Measurements from ENCODE around the gene SGPL1. TPM values are rescaled to one million over a fixed set of nuclear protein-coding genes. Genes with fewer than 3 reads are reported as not detected.
A peak's percentile ranks its signal among the peaks of the same experiment; 100 is the strongest.
"Not testable (repeated sequence)": the region's sequence is repeated elsewhere in the genome, so short reads cannot be mapped to it uniquely, and the experiment has no call there.

The SGPL1 gene
- total RNA-seq, 1 donor from 2014 or later, result 42.6 TPM

DNA sequence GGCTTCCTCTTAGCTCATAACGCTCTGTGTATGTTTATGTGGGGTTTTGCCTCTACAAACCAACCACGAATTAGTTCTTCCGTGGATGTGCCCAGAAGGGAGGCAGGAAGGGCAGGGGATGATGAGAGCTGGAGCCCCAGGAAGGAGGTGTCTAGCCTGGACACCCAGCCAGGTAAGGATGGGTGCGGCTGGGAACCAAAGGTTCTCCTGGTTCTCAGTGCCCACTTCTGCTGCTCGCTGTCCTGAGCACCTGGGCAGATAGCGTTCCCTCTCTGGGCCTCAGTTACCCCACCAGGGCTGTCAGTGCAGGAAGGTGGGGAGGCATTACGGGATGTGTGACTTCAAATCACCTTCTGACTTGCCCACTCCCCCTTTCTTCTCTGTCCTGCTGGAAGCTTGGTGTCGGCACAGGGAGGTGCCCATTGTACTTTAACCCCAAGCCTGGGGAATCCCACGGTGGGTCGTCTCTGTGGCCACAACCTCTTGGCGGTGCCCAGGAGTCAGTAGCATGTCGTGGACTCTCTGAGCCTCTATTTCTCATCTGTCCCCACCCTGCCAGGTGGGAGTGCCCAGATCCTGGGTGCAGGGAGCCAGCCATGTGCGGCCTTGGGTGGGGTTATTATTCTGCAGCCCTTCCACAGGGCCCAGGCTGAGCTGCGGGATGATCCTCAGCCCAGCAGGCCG lies 91.3 kb downstream of the SGPL1 start:
- DNase-seq, result no peak

GRCh38 chr10:70907637-70908405 lies 92.1 kb downstream of the SGPL1 start:
- no peak for DNase-seq

- no peak for DNase-seq
These were observed 92.9 kb downstream of the SGPL1 start for GRCh38 chr10:70908406-70909296.

DNA sequence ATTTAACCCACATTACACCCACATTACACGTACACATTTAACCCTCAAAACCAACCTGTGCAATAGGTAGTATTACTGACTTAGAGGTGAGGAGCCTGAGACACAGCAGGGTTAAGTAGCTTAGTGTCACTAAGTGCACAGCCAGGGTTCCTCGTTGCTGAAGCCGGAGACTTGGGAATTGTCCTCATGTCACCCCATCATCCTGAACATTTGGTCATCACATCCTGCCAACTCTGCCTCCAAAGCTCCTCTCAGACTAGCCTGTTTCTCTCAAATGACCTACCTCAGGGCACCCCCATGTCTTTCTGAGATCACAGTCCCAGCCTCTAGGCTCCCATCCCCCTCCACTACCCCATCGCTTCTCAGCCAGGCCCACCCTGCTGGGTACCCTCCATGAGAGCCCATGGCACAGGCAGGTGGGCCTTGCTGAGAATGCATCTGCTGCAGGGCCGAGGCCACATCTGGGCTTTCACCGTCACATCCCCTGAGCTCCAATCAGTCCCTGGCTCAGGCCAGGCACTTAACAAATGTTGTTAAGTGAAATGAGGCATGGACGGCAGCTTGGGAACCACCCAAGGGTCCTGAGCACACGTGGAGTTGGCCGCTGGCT lies 93.7 kb downstream of the SGPL1 start:
- no peak for DNase-seq

- DNase-seq, result no peak
These were observed 95.0 kb downstream of the SGPL1 start for GRCh38 chr10:70910486-70911341.

- no peak for DNase-seq
These were observed 95.6 kb downstream of the SGPL1 start for GRCh38 chr10:70911386-70911785.

- no peak for DNase-seq
These were observed 96.8 kb downstream of the SGPL1 start for GRCh38 chr10:70912556-70912955.

DNA sequence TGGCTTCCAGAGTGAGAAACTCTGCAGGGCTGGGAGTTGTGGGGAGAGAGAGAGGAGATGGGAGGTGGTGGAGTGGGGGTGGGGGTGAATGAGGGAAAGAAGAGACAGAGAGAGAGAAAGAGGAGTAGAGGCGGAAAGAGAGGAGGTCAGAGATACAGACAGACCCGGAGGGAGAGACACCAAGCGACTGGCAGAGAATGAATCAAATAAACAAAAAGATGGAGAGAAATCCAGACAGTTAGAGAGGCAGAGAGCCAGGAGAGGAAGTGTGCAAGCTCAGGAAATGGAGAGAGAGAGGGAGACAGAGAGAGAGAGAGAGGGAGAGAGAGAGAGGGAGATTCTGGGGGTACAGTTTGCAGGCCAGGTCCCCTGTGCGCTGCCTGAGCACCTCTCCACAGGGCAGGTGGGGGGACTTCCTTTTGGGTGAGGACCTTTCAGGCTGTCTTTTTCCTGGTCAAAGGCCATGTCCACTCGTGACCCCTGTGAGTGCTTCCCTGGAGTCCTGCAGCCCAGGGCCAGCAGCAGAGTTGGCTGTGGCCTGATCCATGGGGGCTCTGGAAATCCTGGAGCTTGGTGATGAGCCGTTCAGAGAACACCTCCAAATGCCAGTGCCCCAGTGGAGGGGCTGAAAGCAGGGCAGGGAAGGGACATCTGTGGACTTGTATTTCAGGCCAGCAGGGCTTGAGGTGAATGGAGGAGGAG lies 97.6 kb downstream of the SGPL1 start:
- no peak for DNase-seq

DNA sequence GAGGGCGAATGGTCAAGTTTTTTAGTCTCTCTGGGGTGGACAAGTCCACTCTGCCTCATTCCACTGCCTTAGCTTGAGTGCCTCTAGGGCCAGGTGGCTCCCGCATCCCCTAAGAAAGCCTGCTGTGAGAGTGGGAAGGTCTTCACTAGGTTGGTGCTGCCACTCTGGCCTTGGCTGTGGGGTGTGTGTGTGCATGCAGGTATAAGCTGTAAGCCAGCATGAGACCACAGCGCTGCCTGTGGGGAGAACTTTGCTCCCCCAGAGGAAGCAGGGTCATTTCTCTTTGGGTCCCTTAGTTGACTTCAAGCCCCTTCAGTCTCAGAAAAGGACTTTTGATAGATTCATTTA lies 98.1 kb downstream of the SGPL1 start:
- no peak for DNase-seq

DNA sequence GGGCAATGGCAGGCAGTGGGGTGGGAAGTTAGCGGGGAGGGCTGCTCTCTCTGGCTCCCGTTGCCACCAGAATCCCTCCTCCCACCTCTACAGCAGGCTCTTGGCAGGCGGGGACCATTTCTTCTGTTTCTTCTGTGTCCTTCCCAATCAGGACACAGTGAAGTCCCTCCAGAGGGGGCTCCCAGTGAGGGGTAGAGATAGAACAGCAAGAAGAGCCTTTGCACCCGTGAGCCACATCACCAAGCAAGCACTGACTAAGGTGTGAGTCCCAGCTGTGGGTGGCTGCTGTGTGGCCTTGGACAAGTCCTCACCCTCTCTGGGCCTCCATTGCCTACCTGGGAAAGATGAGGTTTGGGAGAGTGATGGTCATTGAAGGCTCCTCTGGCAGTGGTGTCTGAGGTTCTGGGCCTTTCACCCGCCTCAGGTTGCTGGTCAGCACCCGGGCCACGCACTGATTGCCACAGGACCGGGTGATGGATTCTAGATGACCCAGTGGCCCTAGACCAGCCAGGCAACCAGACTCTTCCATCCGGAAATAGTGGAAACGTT lies 98.6 kb downstream of the SGPL1 start:
- no peak for DNase-seq

GRCh38 chr10:70915206-70915605 lies 99.5 kb downstream of the SGPL1 start:
- DNase-seq, result no peak

- no peak for DNase-seq
These were observed 100.1 kb downstream of the SGPL1 start for GRCh38 chr10:70915806-70916205.

DNA sequence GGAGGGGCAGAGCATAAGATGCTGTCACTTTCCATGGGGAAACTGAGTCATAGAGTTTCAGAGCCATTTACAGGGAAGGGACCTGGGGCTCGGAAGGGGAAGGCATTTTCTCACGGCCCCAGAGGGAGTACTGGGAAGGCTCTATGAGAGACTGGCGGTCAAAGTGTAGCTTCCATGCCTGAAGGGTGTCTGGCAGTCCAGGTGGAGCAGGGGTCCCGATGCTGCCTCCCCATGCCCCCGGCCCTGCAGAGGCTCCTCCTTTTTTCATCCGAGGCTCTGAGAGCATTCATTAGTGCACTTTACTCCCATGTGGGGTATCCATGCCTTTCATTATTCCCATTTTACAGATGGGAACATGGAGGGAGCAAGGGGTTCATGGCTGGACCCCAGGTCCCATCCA lies 100.5 kb downstream of the SGPL1 start:
- DNase-seq, result no peak

DNA sequence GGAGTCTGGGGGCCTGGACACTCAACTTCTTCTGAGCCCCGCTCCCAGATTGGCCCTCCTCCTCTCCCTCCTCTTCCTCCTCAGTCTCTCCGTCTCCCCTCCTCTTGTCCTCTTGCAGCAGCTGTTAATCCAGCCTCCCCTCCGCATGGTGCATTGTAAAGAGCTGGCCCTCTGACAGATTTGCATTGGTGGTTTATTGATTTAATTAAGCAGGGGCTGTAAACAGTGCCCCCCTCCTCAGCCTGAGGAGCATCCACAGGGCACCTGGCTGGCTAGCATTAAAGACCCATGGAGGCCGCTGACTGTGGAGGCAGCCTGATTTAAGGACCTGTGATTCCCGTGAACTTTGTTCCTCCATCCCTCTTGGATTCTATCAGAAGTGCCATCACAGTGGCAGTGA lies 101.5 kb downstream of the SGPL1 start:
- DNase-seq, result no peak

DNA sequence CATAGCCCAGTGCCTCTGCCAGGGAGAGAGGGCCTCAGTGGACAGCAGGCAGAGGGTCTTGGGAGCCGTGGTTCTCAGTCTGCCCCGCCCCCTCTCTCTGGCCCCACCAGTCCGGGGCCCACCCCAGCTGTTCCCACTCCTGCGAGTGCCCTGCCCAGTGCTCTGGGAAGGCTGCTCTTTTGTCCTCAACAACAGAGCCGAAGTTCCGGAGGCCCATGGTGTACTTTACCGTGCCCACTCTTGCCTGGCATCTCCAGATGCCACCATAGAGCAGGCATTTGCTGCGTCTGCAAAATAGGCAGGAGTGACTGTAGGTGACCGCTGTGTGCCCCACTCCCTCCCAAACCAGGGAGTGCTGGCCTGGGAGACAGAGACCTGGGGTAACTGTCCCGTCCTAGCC lies 101.9 kb downstream of the SGPL1 start:
- no peak for DNase-seq

DNA sequence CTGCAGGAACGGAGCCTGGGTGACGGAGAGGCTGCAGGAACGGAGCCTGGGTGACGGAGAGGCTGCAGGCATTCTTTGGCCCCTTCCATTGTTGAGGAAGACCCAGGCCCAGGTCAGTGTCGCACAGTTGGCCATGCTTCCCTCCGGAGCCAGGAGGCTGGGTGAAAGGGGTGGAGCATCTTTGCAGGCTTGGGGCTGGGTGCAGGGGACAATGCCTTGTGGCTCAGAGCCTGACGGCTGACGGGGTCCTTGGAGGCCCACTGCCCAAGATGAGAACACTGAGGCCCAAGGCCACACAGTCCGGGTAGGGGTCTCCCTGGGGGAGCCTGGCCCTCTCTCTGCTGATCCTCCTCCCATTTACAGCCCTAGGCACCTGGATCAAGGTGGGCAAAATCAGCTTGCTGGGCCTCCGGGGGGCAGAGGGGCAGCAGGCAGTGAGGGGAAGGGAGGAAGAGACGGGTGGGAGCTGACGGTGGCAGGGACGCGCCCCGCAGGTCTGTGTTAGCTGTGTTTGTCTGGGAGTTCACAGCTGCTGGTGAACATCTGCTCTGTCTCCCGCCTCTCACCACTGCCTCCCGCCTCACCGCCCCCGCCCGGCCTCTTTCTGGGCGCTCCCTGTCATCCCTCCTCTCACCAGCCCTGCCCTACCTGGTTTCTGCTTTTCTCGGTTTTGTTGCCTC lies 103.2 kb downstream of the SGPL1 start:
- DNase-seq, result peak; percentile 18

- DNase-seq, result not testable (repeated sequence)
These were observed 104.2 kb downstream of the SGPL1 start for GRCh38 chr10:70919906-70920305.

GRCh38 chr10:70920519-70920918 lies 104.8 kb downstream of the SGPL1 start:
- DNase-seq, result no peak

GRCh38 chr10:70921285-70921684 lies 105.5 kb downstream of the SGPL1 start:
- no peak for DNase-seq

DNA sequence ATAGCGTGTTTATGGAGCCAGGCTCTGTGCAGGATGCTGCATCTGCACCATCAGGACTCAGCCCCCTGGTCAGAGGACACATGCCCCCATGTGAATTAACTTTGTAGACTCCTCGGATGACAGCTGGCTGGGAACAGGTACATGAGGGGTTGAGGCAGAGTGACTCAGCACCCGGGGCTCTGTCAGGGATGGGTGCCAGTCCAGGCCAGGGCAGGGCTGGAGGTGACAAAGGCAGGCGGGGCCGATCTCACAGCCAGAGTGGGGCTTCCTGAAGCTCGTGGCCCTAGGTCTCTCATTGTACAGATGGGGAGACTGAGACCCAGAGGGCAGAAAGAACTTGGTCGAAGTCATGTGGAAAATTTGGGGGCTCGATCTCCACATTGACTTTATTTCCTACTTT lies 107.9 kb downstream of the SGPL1 start:
- no peak for DNase-seq
